ENCODE results near the gene GAA. TPM values are rescaled to one million over a fixed set of nuclear protein-coding genes. Genes with fewer than 3 reads are reported as not detected.

Gene GAA
- total and polyA plus RNA-seq, 8 donors, result 24.1 to 105 (median 36.9) TPM

DNA sequence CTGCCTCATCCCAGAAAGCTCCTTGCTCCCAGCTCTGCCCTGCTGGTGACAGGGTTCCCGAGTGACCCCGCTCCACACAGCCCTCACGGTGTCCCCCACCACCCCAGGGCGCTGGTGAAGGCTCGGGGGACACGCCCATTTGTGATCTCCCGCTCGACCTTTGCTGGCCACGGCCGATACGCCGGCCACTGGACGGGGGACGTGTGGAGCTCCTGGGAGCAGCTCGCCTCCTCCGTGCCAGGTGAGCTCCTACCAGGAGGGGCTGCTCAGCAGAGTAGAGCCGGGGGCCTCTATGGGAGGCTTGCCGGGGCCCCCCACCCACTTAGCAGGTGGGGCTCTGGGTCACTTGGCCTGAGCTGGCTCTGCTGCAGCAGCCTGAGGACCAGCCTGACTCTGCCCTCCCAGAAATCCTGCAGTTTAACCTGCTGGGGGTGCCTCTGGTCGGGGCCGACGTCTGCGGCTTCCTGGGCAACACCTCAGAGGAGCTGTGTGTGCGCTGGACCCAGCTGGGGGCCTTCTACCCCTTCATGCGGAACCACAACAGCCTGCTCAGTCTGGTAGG, 11.2 kb downstream of the GAA start:
- no peak for ATAC-seq
- TF ChIP-seq, protein P1, sequence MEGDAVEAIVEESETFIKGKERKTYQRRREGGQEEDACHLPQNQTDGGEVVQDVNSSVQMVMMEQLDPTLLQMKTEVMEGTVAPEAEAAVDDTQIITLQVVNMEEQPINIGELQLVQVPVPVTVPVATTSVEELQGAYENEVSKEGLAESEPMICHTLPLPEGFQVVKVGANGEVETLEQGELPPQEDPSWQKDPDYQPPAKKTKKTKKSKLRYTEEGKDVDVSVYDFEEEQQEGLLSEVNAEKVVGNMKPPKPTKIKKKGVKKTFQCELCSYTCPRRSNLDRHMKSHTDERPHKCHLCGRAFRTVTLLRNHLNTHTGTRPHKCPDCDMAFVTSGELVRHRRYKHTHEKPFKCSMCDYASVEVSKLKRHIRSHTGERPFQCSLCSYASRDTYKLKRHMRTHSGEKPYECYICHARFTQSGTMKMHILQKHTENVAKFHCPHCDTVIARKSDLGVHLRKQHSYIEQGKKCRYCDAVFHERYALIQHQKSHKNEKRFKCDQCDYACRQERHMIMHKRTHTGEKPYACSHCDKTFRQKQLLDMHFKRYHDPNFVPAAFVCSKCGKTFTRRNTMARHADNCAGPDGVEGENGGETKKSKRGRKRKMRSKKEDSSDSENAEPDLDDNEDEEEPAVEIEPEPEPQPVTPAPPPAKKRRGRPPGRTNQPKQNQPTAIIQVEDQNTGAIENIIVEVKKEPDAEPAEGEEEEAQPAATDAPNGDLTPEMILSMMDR (IDR thresholded peaks at IDR 0.05), result no peak
- H3K9me3 ChIP-seq, result no peaks in the 10 kb centered on the region

DNA sequence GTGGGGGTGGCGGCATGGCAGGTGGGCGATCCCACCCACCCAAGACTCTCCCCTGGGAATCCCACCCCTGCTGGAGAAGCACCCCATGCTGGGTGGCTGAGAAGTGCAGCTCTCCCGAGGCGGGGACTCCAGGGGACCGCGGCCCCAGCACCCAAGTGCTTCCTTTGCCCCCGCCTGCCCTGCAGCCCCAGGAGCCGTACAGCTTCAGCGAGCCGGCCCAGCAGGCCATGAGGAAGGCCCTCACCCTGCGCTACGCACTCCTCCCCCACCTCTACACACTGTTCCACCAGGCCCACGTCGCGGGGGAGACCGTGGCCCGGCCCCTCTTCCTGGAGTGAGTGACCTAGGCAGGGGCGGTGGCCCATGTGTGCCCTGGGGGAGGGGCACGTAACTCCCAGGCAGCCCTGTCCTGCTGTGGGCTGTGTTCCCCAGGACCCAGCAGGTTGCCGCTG, 11.7 kb downstream of the GAA start:
- ATAC-seq (no peak), DNase-seq (no peak)
- intact Hi-C loops (cut with DNase I), result no loop called here
- H3K27ac ChIP-seq, result no peak overlapping the region
- no peaks in the 10 kb centered on the region for H3K9me3 ChIP-seq
- TF ChIP-seq, protein P1 (IDR thresholded peaks at IDR 0.05), result no peak
- no peaks in the 10 kb centered on the region for H3K4me1 ChIP-seq
- H3K36me3 ChIP-seq, result peaks cover 0 to 35% of the 10 kb centered on the region in 2 donors
- H3K27me3 ChIP-seq, result no peaks in the 10 kb centered on the region
- H3K4me3 ChIP-seq, result no peak overlapping the region

More for the DNA sequence above, 11.2 kb downstream of the GAA start:
- Histone ChIP-seq H3K27ac (no peak overlapping the region), H3K4me3 (no peak overlapping the region), H3K4me1 (no peaks in the 10 kb centered on the region), H3K36me3 (peaks cover 0 to 35% of the 10 kb centered on the region in 2 donors), H3K27me3 (no peaks in the 10 kb centered on the region)
- intact Hi-C loops (cut with DNase I), result no loop called here
- DNase-seq, result no peak

DNA sequence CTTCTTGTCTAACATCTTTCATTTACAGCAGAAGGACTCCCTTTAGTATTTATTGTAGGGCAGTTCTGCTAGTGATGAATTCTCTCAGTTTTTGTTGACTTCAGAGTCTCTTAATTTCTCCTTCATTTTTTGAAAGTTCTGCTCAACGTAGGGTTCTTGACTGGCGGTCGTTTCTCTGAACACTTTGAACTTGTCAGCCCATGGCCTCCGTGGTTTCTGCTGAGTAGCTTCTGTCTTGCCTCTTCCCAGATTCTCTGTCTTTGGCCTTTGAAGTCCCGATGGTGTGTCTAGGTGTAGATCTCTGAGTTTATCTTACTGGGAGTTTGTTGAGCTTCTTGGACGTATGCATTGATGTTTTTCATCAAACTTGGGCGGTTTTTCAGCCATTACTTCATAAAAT, 13.4 kb downstream of the GAA start:
- TF ChIP-seq, protein P1 (IDR thresholded peaks at IDR 0.05), result no peak
- H3K9me3 ChIP-seq, result no peaks in the 10 kb centered on the region
- ATAC-seq (no peak), DNase-seq (no peak)
- no peak overlapping the region for H3K4me3 ChIP-seq
- intact Hi-C loops (cut with DNase I), result no loop called here
- H3K27me3 ChIP-seq, result no peaks in the 10 kb centered on the region
- H3K36me3 ChIP-seq, result peaks cover 0 to 38% of the 10 kb centered on the region in 2 donors
- H3K4me1 ChIP-seq, result no peaks in the 10 kb centered on the region
- no peak overlapping the region for H3K27ac ChIP-seq

DNA sequence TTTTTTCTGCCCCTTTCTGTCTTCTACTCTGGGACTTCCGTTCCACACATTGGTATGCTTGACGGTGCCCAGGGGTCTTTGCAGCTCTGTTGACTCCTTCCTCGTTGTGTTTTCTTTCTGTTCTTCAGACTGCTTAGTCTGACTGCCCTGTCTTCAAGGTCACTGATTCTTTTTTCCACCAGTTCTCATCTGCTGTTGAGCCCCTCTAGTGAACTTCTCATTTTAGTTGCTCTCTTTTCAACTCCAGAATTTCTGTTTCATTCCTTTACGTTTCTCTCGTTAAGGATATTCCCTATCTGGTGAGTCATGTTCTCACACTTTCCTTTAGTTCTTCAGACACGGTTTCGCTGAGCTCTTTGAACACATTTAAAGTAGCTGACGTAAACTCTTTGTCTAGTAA, 13.8 kb downstream of the GAA start:
- H3K9me3 ChIP-seq, result no peaks in the 10 kb centered on the region
- TF ChIP-seq, protein P1 (IDR thresholded peaks at IDR 0.05), result no peak
- H3K27me3 ChIP-seq, result no peaks in the 10 kb centered on the region
- DNase-seq (no peak), ATAC-seq (no peak)
- peaks cover 0 to 38% of the 10 kb centered on the region in 2 donors for H3K36me3 ChIP-seq
- H3K4me3 ChIP-seq, result no peak overlapping the region
- no peak overlapping the region for H3K27ac ChIP-seq
- H3K4me1 ChIP-seq, result no peaks in the 10 kb centered on the region
- intact Hi-C loops (cut with DNase I), result no loop called here

DNA sequence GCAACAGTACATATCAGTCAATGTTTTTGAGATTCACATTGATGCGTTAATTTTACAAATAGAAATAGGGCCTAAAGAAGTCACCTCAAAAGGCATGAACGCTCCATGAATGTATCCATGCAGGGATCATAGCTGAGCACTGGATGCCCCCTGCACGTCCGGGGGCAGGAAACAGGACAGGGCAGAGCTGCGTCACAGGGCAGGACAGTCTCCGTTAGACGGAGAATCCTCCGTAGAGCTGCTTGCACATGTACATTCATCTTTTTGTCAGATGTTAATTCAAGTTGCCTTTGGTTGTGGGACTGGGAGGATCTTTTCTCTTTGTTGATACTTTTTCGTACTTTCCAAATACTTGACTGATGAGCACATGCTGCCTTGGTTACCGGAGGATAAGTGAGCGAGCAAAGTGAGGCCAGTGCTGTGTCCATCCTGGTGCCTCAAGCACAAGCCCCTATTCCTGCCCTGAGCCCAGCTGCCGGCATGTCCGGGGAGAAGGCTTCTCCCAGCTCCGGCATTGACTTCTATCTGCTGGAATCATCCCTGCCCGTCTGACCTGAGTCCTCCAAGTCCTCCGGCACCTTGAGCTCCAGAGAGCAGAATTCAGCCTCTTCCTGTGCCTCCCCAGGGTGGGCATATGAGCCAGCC, 15.0 kb downstream of the GAA start:
- Histone ChIP-seq H3K4me1 (no peaks in the 10 kb centered on the region), H3K27me3 (no peaks in the 10 kb centered on the region), H3K27ac (no peak overlapping the region), H3K4me3 (no peak overlapping the region), H3K9me3 (no peaks in the 10 kb centered on the region), H3K36me3 (peaks cover 0 to 38% of the 10 kb centered on the region in 2 donors)
- TF ChIP-seq, protein P1 (IDR thresholded peaks at IDR 0.05), result no peak
- ATAC-seq (no peak), DNase-seq (no peak)
- intact Hi-C loops (cut with DNase I), result no loop called here
